MV-4-11 (cell line): ENCODE results near the gene METAP1D.
A peak's percentile ranks its signal among the peaks of the same experiment; 100 is the strongest.
"Not testable (repeated sequence)": the region's sequence is repeated elsewhere in the genome, so short reads cannot be mapped to it uniquely, and the experiment has no call there.

ENCODE experiments used
- DNase-seq: peaks from one replicate; lab custom pipeline; 2025; lab: John Stamatoyannopoulos, UW

METAP1D gene

DNA sequence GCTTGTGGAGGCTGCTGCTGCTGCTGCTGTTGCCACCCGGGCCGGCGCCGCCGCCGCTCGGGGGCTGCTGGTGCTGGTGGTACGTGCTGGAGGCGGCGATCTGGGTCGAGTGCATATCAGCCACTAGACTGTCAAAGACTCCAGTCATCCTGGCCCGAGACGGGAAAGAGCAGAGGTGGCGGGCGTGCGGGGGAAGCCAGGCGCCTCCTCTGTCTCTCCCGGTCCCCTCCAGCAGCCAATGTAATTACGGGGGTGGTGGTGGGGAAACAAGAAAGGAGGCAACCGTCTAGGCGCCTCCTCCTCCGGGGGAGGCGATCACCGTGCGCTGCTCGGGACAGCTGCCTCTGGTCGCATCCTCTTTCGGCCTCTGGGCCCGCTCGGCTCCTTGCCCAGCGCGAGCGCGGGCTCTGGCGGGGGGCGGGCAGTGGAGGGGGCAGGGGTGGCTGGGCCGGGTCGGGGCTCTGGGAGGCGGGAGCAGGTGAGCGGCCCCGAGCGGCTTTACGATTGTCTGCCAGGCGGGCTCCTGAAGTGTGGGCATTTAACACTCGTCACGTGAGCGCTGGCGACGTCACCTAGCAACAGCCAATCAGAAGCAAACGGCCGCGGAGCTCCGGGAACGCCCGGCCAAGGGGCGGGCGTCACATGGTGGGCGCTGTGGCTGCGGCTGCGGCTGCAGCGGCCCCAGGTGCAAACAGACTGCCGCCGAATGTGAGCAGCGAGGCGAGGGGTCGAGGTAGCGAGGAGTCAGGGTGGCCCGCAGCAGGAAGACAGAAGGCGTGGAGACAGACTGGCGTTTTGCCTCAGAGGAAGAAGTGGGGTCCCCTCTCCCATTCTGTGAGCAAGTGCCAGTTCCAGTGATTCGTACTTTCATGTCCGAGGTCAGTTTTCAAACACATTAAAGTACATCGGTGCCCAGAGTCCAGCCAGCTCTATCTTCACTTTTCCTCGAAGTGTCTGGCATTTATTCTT, 102.9 kb downstream of the METAP1D start, which contains the start of gene DLX2:
Gene DLX2, minus strand, starts transcription at position 510 of the 969 bp plus-strand sequence. Its CDS starts 362 bp downstream, at position 148.
- peak; percentile 83 for DNase-seq

DNA sequence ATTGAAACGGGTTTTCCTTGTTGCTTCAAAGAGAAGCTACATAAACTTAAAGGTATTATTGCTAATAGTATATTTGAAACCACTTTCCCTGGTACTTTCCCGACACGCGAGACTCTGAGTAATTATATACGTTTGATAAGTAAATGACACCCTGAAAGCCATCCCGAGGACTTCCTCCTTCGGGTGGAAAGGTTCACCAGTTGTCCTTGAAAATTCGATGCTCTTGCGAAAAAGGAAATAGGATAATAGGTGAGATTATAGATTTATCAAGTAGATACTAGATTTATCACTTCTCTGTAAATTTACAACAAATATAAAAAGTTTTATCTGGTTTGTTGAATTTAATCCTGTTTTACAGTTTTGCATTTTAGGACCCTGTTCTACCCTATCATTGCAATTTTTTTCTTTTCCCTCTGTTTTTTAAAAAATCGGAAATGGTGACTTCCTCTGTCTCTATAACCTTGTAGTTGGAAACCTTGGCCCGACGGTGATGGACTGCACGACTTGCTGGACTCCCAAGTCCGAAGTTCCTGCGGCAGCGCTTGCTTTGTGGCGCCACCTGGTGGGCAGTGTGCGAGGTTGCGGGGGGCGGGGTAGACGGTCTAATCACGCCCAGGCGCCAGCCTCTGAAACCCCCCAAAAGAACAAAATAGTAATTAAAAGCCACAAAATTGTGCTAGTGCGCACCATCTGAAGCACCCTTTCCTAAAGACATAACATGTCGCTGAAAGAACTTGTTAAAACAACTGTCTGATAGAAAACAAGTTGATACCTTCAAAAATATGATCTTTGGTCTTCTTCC, 103.9 kb downstream of the METAP1D start:
- peak; percentile 63 for DNase-seq

DNA sequence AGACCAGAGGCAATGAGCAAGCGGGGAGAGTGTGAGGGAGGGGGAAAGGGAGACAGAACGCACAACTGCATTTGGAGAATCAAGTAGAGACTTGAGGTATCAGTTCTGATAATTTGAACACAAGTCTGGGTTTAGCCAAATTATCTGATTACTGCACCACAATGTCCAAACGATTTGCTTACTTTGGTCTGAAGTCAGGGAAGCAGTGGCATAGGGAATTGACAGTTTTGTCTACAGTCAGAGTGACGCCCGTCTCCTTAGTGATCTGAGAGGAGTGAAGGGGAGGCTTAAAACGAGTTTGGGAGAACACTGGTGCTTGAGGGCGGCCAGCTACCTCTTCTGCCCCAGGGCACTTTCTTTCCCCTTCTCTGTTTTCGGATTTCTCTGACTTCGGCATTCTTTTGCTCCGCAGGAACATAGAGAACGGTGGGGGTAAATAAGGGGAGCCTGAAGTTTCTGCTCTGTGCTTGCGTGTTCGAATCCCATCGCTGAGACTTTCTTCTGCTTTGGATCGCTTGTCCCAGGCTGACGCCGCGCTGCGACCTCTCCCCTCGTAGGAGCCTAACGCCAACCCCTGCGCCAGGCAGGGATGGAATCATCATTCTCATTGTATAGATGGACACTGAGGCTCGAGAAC, 105.8 kb downstream of the METAP1D start:
- DNase-seq, result no peak

DNA sequence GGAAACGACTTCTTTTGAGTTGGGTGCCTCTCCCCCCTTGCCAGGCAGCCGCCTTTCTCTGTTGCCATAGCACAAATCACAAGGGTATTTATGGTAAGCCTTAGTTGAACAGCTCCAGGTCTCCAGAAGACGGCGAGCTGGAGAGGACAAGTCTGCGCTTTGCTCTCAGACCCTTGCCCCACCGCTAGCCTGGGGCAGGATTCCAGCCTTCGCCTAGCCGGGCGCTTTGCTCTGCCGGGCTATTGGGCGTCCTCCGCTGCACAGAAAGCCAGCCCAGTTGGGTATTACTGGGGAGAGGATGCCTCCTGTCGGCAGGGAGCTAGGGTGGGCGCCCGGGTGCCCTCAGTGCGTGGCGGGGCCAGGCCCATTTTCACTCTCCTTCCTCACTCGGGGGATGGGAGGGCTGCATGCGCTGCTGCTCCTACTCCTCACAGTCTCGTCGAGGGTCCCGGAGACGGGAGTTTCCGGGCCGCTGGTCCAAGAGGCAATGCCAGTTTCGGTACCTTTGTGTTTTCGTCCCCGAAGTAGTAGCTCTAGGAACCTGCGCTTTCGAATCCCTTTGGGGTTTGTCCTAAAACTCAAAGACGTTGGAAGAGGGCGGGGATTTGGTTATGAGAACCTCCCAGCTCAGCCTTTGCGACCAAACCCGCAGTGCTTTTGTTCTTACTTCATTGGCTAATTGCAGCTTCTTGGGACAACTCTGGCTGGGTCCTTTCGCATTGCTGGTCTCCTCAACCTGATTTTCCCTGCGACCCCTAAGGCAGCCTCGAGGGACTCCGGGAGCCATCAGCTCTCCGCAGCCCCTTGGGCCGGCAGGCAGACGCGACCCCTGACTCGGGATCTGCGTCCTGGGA, 106.6 kb downstream of the METAP1D start:
- DNase-seq, result peak; percentile 70

- DNase-seq, result no peak
Observed at GRCh38 chr2:172107690-172108586, 108.2 kb downstream of the METAP1D start.

- DNase-seq, result no peak
Observed at GRCh38 chr2:172108587-172108930, 108.8 kb downstream of the METAP1D start.

DNA sequence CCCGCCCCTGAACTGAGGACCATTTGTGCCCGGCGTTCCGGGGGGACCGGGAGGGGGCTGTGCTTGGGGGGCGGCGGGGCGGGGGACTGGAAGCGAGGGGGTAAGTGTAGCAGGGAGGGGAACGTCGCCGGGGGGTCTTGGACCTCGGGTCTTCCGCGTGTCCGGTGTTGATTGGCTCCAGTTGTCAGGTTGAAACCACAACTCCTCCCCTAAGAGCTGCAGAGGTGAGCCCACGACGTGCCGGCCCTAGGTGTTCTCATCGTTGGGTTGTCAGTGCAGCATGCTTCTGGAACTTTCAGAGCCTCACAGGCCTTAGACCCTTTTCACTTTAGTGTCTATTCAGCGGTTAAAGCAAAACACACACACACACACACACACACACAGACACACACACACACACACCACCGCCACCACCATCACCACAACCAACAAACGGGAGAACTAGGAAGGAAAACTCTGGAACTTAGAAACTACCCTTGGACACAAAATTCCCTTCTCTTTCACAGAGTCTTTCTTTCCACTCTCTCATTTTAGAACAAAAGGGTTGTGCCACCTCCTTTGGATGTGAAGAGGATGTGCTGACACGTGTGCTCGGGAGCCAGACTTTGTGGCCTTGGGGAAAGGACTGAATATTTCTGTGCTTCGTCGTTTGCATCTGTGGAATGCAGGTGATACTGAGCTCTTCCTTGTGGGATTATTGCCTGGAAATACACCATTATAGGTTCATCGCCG, 109.7 kb downstream of the METAP1D start:
- DNase-seq, result no peak

DNA sequence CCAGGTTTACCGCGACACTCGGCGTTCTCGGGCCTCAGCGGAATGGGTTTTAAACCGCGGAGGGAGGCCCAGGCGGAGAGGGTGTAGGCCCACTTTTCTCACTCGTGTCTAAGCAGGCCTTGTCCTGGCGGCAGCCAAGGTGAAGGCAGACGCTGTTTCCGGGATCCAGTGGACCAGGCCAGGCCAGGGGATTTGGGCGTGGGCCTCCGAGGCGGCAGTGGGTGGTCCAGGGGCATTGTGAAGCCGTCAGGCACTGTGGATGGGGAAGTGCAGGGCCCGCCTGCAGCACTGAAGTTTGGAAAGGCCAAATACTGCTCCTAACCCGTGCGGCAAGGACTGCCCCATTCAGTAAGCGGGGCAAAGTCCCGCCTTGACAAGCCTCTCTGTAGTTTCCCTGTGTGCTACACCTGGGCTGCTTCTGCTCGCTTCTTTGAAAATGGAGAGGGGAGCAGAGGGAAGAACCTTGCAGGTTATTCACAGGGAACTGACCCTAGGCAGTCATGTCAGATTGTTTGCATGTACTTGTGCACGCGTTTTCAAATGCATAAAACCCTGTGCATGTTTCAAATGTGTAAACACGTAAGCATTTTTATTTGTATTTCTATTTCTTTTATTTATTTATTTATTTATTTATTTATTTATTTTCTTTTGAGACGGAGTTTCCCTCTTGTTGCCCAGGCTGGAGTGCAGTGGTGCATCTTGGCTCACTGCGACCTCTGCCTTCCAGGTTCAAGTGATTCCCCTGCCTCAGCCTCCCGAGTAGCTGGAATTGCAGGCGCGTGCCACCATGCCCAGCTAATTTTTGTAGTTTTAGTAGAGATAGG, 110.4 kb downstream of the METAP1D start:
- no peak for DNase-seq

GRCh38 chr2:172113617-172114016, 113.9 kb downstream of the METAP1D start:
- peak; percentile 17 for DNase-seq

GRCh38 chr2:172114176-172114575, 114.4 kb downstream of the METAP1D start:
- DNase-seq, result not testable (repeated sequence)

GRCh38 chr2:172114579-172114978, 114.8 kb downstream of the METAP1D start:
- DNase-seq, result no peak

DNA sequence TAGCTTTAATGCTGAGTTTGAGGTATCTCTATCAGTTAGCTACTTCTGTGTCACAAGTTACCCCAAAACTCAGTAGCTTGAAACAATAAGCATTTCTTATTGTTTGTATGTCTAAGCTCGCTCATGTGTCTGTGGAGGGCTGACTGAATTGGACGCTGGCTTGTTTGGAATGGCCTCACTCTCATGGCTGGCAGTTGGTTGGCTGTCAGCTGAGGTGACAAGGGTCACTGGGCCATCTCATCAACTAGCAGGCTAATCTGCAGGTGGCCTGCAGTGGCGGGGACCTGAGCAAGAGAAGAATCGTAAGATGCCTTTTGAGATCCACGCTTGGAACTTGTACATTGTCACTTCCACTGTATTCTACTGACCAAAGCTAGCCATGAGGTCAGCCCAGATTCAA, 116.4 kb downstream of the METAP1D start:
- no peak for DNase-seq

- DNase-seq, result peak; percentile 8
Observed at GRCh38 chr2:172119089-172119488, 119.3 kb downstream of the METAP1D start.

GRCh38 chr2:172120118-172120517, 120.4 kb downstream of the METAP1D start:
- DNase-seq, result no peak

DNA sequence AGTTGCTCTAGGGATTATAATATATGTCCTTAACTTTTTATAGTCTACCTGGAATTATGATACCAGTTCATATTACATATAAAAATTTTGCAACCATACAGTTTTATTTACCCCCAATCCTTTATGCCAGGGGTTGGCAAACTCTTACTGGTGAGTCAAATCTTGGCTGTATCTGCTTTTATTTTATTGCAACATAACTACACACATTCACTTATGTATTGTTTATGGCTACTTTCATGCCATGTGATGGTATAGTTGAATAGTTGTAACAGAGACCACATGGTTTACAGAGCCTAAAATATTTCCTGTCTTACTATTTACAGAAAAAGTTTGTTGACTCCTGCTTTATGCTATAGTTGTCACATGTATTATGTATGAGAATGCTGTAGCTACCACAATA, 128.7 kb downstream of the METAP1D start:
- DNase-seq, result no peak

- DNase-seq, result no peak
Observed at GRCh38 chr2:172129404-172129803, 129.7 kb downstream of the METAP1D start.
